ENCODE results near the gene PHKB. TPM values are rescaled to one million over a fixed set of nuclear protein-coding genes. Genes with fewer than 3 reads are reported as not detected.
"Not testable (repeated sequence)": the region's sequence is repeated elsewhere in the genome, so short reads cannot be mapped to it uniquely, and the experiment has no call there.

The PHKB gene
- total and polyA plus RNA-seq, 2 donors (not counting 1 experiment from before 2014, with no cell fraction given), result 79.0 to 103 TPM

DNA sequence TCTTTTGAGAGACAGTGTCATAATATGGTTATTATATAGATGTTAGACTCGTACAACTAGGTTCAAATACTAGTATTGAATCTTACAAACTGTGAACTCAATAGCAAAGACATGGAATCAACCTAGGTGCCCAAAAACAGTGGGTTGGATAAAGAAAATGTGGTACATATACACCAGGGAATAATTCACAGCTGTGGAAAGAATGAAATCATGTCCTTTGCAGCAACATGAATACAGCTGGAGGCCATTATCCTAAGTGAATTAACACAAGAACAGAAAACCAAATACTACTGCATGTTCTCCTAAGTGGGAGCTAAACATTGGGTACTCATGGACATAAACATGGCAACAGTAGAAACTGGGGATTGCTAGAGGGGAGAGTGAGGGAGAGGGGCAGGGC lies 8.1 kb downstream of the PHKB start:
- H2AFZ ChIP-seq (ENCODE audit: low read length), result no peak overlapping the region
- no peaks in the 10 kb centered on the region for H3K27me3 ChIP-seq (ENCODE audit: control insufficient read depth, insufficient read depth, low read length)
- peaks cover 4% of the 10 kb centered on the region for H3K79me2 ChIP-seq (ENCODE audit: control insufficient read depth, insufficient read depth, low read length)
- no peaks in the 10 kb centered on the region for H3K9me3 ChIP-seq (ENCODE audit: control insufficient read depth, insufficient read depth, low read depth, low read length)
- H3K9ac ChIP-seq (ENCODE audit: insufficient read depth, low read length), result no peak overlapping the region
- peaks cover 2% of the 10 kb centered on the region for H3K36me3 ChIP-seq (ENCODE audit: control insufficient read depth, insufficient read depth, low read length)
- TF ChIP-seq CTCF (conservative IDR thresholded peaks at IDR 0.05 in 1 of 2, IDR thresholded peaks at IDR 0.05 in 1 of 2; ENCODE audit: low read depth in 1 of 2, low read length in 2 of 2) (no peak), EZH2 (IDR thresholded peaks at IDR 0.05; ENCODE audit: low read length, missing control alignments) (no peak)
- no peak overlapping the region for H3K4me2 ChIP-seq (ENCODE audit: extremely low read depth, insufficient read depth, low read length)
- DNase-seq (ENCODE audit: low read depth in 2 of 2), result no peak
- H3K27ac ChIP-seq (ENCODE audit: insufficient read depth, low read length), result no peak overlapping the region
- H3K4me3 ChIP-seq (replicated peaks in 1 of 4; ENCODE audit: control extremely low read depth in 1 of 4, insufficient read depth in 1 of 4, low read depth in 3 of 4, low read length in 4 of 4), result no peak overlapping the region
- H3K4me1 ChIP-seq (ENCODE audit: control insufficient read depth, extremely low read depth, insufficient read depth, low read length), result no peaks in the 10 kb centered on the region
- no peaks in the 10 kb centered on the region for H4K20me1 ChIP-seq (ENCODE audit: control insufficient read depth, extremely low read depth, insufficient read depth, low read length)

DNA sequence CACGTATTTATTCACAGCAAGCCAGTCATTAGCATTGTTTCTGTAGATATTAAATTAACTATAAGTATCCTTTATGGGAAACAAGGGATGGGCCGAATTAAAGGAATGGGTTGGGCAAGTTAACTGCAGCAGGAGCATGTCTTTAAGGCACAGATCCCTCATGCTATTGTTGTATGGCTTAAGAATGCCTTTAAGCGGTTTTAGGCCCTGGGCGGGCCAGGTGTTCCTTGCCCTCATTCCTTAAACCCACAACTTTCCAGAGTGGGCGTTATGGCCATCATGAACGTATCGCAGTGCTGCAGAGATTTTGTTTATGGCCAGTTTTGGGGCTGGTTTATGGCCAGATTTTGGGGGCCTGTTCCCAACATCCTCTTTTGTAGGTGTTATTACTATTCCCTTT lies 9.1 kb downstream of the PHKB start:
- Histone ChIP-seq H4K20me1 (ENCODE audit: control insufficient read depth, extremely low read depth, insufficient read depth, low read length) (no peaks in the 10 kb centered on the region), H3K36me3 (ENCODE audit: control insufficient read depth, insufficient read depth, low read length) (peaks cover 2% of the 10 kb centered on the region), H3K9me3 (ENCODE audit: control insufficient read depth, insufficient read depth, low read depth, low read length) (no peaks in the 10 kb centered on the region), H3K27me3 (ENCODE audit: control insufficient read depth, insufficient read depth, low read length) (no peaks in the 10 kb centered on the region), H3K79me2 (ENCODE audit: control insufficient read depth, insufficient read depth, low read length) (peaks cover 4% of the 10 kb centered on the region), H3K4me3 (replicated peaks in 1 of 4; ENCODE audit: control extremely low read depth in 1 of 4, insufficient read depth in 1 of 4, low read depth in 3 of 4, low read length in 4 of 4) (no peak overlapping the region), H3K9ac (ENCODE audit: insufficient read depth, low read length) (no peak overlapping the region), H3K4me2 (ENCODE audit: extremely low read depth, insufficient read depth, low read length) (no peak overlapping the region), H3K27ac (ENCODE audit: insufficient read depth, low read length) (no peak overlapping the region), H2AFZ (ENCODE audit: low read length) (no peak overlapping the region), H3K4me1 (ENCODE audit: control insufficient read depth, extremely low read depth, insufficient read depth, low read length) (no peaks in the 10 kb centered on the region)
- no peak for TF ChIP-seq EZH2 (IDR thresholded peaks at IDR 0.05; ENCODE audit: low read length, missing control alignments)
- no peak for DNase-seq (ENCODE audit: low read depth in 2 of 2)

- Histone ChIP-seq H3K27ac (ENCODE audit: insufficient read depth, low read length) (no peak overlapping the region), H3K9ac (ENCODE audit: insufficient read depth, low read length) (no peak overlapping the region), H3K36me3 (ENCODE audit: control insufficient read depth, insufficient read depth, low read length) (peaks cover 2% of the 10 kb centered on the region), H3K79me2 (ENCODE audit: control insufficient read depth, insufficient read depth, low read length) (peaks cover 4% of the 10 kb centered on the region), H3K4me2 (ENCODE audit: extremely low read depth, insufficient read depth, low read length) (no peak overlapping the region), H3K9me3 (ENCODE audit: control insufficient read depth, insufficient read depth, low read depth, low read length) (no peaks in the 10 kb centered on the region), H4K20me1 (ENCODE audit: control insufficient read depth, extremely low read depth, insufficient read depth, low read length) (no peaks in the 10 kb centered on the region), H3K4me1 (ENCODE audit: control insufficient read depth, extremely low read depth, insufficient read depth, low read length) (no peaks in the 10 kb centered on the region), H2AFZ (ENCODE audit: low read length) (no peak overlapping the region), H3K4me3 (replicated peaks in 1 of 4; ENCODE audit: control extremely low read depth in 1 of 4, insufficient read depth in 1 of 4, low read depth in 3 of 4, low read length in 4 of 4) (no peak overlapping the region), H3K27me3 (ENCODE audit: control insufficient read depth, insufficient read depth, low read length) (no peaks in the 10 kb centered on the region)
- DNase-seq (ENCODE audit: low read depth in 2 of 2), result no peak
- TF ChIP-seq EZH2 (IDR thresholded peaks at IDR 0.05; ENCODE audit: low read length, missing control alignments), result no peak
- TF ChIP-seq CTCF (conservative IDR thresholded peaks at IDR 0.05 in 1 of 2, IDR thresholded peaks at IDR 0.05 in 1 of 2; ENCODE audit: low read depth in 1 of 2, low read length in 2 of 2), result no peak
Measured at GRCh38 chr16:47470810-47471209, 9.7 kb downstream of the PHKB start.

- H4K20me1 ChIP-seq (ENCODE audit: control insufficient read depth, extremely low read depth, insufficient read depth, low read length); DNase-seq (ENCODE audit: low read depth in 2 of 2); H3K27ac ChIP-seq (ENCODE audit: insufficient read depth, low read length); H3K9ac ChIP-seq (ENCODE audit: insufficient read depth, low read length); H3K27me3 ChIP-seq (ENCODE audit: control insufficient read depth, insufficient read depth, low read length); H3K4me1 ChIP-seq (ENCODE audit: control insufficient read depth, extremely low read depth, insufficient read depth, low read length); H3K4me2 ChIP-seq (ENCODE audit: extremely low read depth, insufficient read depth, low read length); H2AFZ ChIP-seq (ENCODE audit: low read length); H3K36me3 ChIP-seq (ENCODE audit: control insufficient read depth, insufficient read depth, low read length); H3K9me3 ChIP-seq (ENCODE audit: control insufficient read depth, insufficient read depth, low read depth, low read length); H3K4me3 ChIP-seq (replicated peaks in 1 of 4; ENCODE audit: control extremely low read depth in 1 of 4, insufficient read depth in 1 of 4, low read depth in 3 of 4, low read length in 4 of 4); H3K79me2 ChIP-seq (ENCODE audit: control insufficient read depth, insufficient read depth, low read length): not testable (repeated sequence)
Measured at GRCh38 chr16:47473004-47473403, 11.9 kb downstream of the PHKB start.
